ENCODE data around the gene PLCB1. TPM values are rescaled to one million over a fixed set of nuclear protein-coding genes. Genes with fewer than 3 reads are reported as not detected.

PLCB1 gene
- total and polyA plus RNA-seq, 2 donors (not counting 3 experiments of a cell fraction or from before 2014, with no cell fraction given) = 10.2 to 53.4 TPM

GRCh38 chr20:8330785-8331695 lies 199.0 kb downstream of the PLCB1 start:
- dilution Hi-C loops (cut with MboI; ENCODE audit: extremely low pct_ligation_motif_present, low sequenced_read_pairs) = no loop called here
- Histone ChIP-seq H3K4me1 (ENCODE audit: control insufficient read depth, extremely low read depth, insufficient read depth, low read length) (no peaks in the 10 kb centered on the region), H4K20me1 (replicated peaks; ENCODE audit: control insufficient read depth, extremely low read depth, insufficient read depth, low read length) (no peaks in the 10 kb centered on the region), H3K27me3 (ENCODE audit: control insufficient read depth in 2 of 2, insufficient read depth in 2 of 2, low read length in 2 of 2) (no peaks in the 10 kb centered on the region), H3K9me1 (replicated peaks; ENCODE audit: control insufficient read depth, extremely low read depth, insufficient read depth, low read length) (no peaks in the 10 kb centered on the region), H2AFZ (ENCODE audit: low read depth, low read length) (no peak overlapping the region), H3K9ac (replicated peaks; ENCODE audit: extremely low read depth, insufficient read depth, low read length) (no peak overlapping the region), H3K9me3 (replicated peaks; ENCODE audit: control insufficient read depth, insufficient read depth, low read length) (no peaks in the 10 kb centered on the region), H3K4me2 (ENCODE audit: insufficient read depth, low read length) (no peak overlapping the region), H3K4me3 (replicated peaks in 1 of 3; ENCODE audit: insufficient read depth in 1 of 3, low read depth in 1 of 3, low read length in 3 of 3) (no peak overlapping the region), H3K36me3 (ENCODE audit: control insufficient read depth in 2 of 2, extremely low read depth in 1 of 2, insufficient read depth in 2 of 2, low read length in 2 of 2) (no peaks in the 10 kb centered on the region), H3K79me2 (ENCODE audit: control insufficient read depth, insufficient read depth, low read length) (no peaks in the 10 kb centered on the region), H3K27ac (ENCODE audit: insufficient read depth, low read depth, low read length) (no peak overlapping the region)
- peak; percentile 4 for FAIRE-seq
- TF ChIP-seq GATA2 (IDR thresholded peaks at IDR 0.05; ENCODE audit: insufficient read depth, insufficient read length, low read depth, low read length) (no peak), JUN (IDR thresholded peaks at IDR 0.05; ENCODE audit: borderline replicate concordance, insufficient read depth, insufficient read length, low read depth) (no peak)
- TF ChIP-seq, protein P1, sequence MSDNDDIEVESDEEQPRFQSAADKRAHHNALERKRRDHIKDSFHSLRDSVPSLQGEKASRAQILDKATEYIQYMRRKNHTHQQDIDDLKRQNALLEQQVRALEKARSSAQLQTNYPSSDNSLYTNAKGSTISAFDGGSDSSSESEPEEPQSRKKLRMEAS (IDR thresholded peaks at IDR 0.05; ENCODE audit: insufficient read depth, insufficient read length) = no peak
- DNase-seq (ENCODE audit: low read depth, low spot score) = no peak
- ChIA-PET CTCF (interaction anchor here (1.5 kb wide), 1 partner anchor 391 kb away, joined by 4 read pairs; no protein-coding TSS in a partner anchor), POLR2A (no interaction called here)
- no TSS peak for BruUV-seq (replicated peaks)
- intact Hi-C loops (cut with micrococcal nuclease) = no loop called here

- Histone ChIP-seq H2AFZ (ENCODE audit: low read depth, low read length) (no peak overlapping the region), H4K20me1 (replicated peaks; ENCODE audit: control insufficient read depth, extremely low read depth, insufficient read depth, low read length) (no peaks in the 10 kb centered on the region), H3K27ac (ENCODE audit: insufficient read depth, low read depth, low read length) (no peak overlapping the region), H3K9me3 (replicated peaks; ENCODE audit: control insufficient read depth, insufficient read depth, low read length) (no peaks in the 10 kb centered on the region), H3K27me3 (ENCODE audit: control insufficient read depth in 2 of 2, insufficient read depth in 2 of 2, low read length in 2 of 2) (no peaks in the 10 kb centered on the region), H3K4me1 (ENCODE audit: control insufficient read depth, extremely low read depth, insufficient read depth, low read length) (no peaks in the 10 kb centered on the region), H3K79me2 (ENCODE audit: control insufficient read depth, insufficient read depth, low read length) (no peaks in the 10 kb centered on the region), H3K9ac (replicated peaks; ENCODE audit: extremely low read depth, insufficient read depth, low read length) (no peak overlapping the region), H3K4me3 (replicated peaks in 1 of 3; ENCODE audit: insufficient read depth in 1 of 3, low read depth in 1 of 3, low read length in 3 of 3) (no peak overlapping the region), H3K4me2 (ENCODE audit: insufficient read depth, low read length) (no peak overlapping the region), H3K36me3 (ENCODE audit: control insufficient read depth in 2 of 2, extremely low read depth in 1 of 2, insufficient read depth in 2 of 2, low read length in 2 of 2) (no peaks in the 10 kb centered on the region), H3K9me1 (replicated peaks; ENCODE audit: control insufficient read depth, extremely low read depth, insufficient read depth, low read length) (no peaks in the 10 kb centered on the region)
- no peak for DNase-seq (ENCODE audit: low read depth, low spot score)
- intact Hi-C loops (cut with micrococcal nuclease) (no loop called here), dilution Hi-C loops (cut with MboI; ENCODE audit: extremely low pct_ligation_motif_present, low sequenced_read_pairs) (no loop called here)
- POLR2A ChIA-PET = no interaction called here
- no TSS peak for BruUV-seq (replicated peaks)
- TF ChIP-seq, protein P2, sequence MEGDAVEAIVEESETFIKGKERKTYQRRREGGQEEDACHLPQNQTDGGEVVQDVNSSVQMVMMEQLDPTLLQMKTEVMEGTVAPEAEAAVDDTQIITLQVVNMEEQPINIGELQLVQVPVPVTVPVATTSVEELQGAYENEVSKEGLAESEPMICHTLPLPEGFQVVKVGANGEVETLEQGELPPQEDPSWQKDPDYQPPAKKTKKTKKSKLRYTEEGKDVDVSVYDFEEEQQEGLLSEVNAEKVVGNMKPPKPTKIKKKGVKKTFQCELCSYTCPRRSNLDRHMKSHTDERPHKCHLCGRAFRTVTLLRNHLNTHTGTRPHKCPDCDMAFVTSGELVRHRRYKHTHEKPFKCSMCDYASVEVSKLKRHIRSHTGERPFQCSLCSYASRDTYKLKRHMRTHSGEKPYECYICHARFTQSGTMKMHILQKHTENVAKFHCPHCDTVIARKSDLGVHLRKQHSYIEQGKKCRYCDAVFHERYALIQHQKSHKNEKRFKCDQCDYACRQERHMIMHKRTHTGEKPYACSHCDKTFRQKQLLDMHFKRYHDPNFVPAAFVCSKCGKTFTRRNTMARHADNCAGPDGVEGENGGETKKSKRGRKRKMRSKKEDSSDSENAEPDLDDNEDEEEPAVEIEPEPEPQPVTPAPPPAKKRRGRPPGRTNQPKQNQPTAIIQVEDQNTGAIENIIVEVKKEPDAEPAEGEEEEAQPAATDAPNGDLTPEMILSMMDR (IDR thresholded peaks at IDR 0.05; ENCODE audit: extremely low read depth in 1 of 2, insufficient read depth in 1 of 2, low read depth in 1 of 2, low read length in 2 of 2) = no peak
- TF ChIP-seq POLR2A (IDR thresholded peaks at IDR 0.05; ENCODE audit: low read depth, low read length) (no peak), FOS (IDR thresholded peaks at IDR 0.05; ENCODE audit: borderline replicate concordance, insufficient read depth, low read length) (no peak), MYC (IDR thresholded peaks at IDR 0.05; ENCODE audit: low read depth, low read length) (no peak), POLR2AphosphoS5 (IDR thresholded peaks at IDR 0.05; ENCODE audit: insufficient read depth, low read depth, low read length) (no peak), JUN (IDR thresholded peaks at IDR 0.05; ENCODE audit: borderline replicate concordance, insufficient read depth, insufficient read length, low read depth) (no peak), EZH2 (IDR thresholded peaks at IDR 0.05; ENCODE audit: borderline replicate concordance, low read depth, low read length, severe bottlenecking) (no peak), GATA2 (IDR thresholded peaks at IDR 0.05; ENCODE audit: insufficient read depth, insufficient read length, low read depth, low read length) (no peak)
- TF ChIP-seq, protein P1 (IDR thresholded peaks at IDR 0.05; ENCODE audit: insufficient read depth, insufficient read length) = no peak
- CTCF ChIA-PET = no interaction called here
- no peak for FAIRE-seq
Observed at GRCh38 chr20:8331740-8332412, 199.8 kb downstream of the PLCB1 start.
